Neural cell (in vitro differentiated cells): Measurements from ENCODE around the gene PRKG1. TPM values are rescaled to one million over a fixed set of nuclear protein-coding genes. Genes with fewer than 3 reads are reported as not detected.

ENCODE experiments used
- H2AFZ ChIP-seq: fragments of 200-600, 300-800 bp; sonication (generic), shearing (Covaris generic); 2 replicates; pipeline ENCODE4 v1.6.0; 2014; ENCODE audit warnings: low read depth, mild to moderate bottlenecking, antibody characterized with exemption, low read length, moderate library complexity
- H3F3A ChIP-seq: fragments of 200-600 bp; shearing (Covaris generic); 2 replicates; pipeline ENCODE4 v1.6.1; 2016; ENCODE audit warnings: mild to moderate bottlenecking, moderate library complexity, mixed read lengths, antibody characterized with exemption, low read length; ENCODE audit not compliant: insufficient read depth, poor library complexity, severe bottlenecking
- H3K27ac ChIP-seq: fragments of 200-600, 300-800 bp; sonication (generic), shearing (Covaris generic); 2 replicates; pipeline ENCODE4 v1.5.1; 2014; ENCODE audit warnings: mild to moderate bottlenecking, low read length, moderate library complexity
- H3K27me3 ChIP-seq: fragments of 300-800, 200-600 bp; sonication (generic), shearing (Covaris generic); 2 replicates; pipeline ENCODE4 v1.6.0; 2014; ENCODE audit warnings: mild to moderate bottlenecking, low read depth, low read length, moderate library complexity; ENCODE audit not compliant: insufficient read depth
- H3K36me3 ChIP-seq: fragments of 300-800, 200-600 bp; sonication (generic), shearing (Covaris generic); 2 replicates; pipeline ENCODE4 v1.5.1; 2014; ENCODE audit warnings: mild to moderate bottlenecking, antibody characterized with exemption, low read length, moderate library complexity; ENCODE audit not compliant: insufficient read depth
- H3K4me2 ChIP-seq: fragments of 300-800, 200-600 bp; sonication (generic), shearing (Covaris generic); 2 replicates; pipeline ENCODE4 v1.6.0; 2014; ENCODE audit warnings: mild to moderate bottlenecking, low read length
- H3K4me3 ChIP-seq: fragments of 300-800, 200-600 bp; sonication (generic), shearing (Covaris generic); 2 replicates; pipeline ENCODE4 v1.5.1; 2014; ENCODE audit warnings: mild to moderate bottlenecking, low read length, moderate library complexity
- H3K79me2 ChIP-seq: fragments of 200-600 bp; shearing (Covaris generic); replicated peaks from 2 replicates; pipeline ENCODE4 v1.6.0; 2014; ENCODE audit warnings: mild to moderate bottlenecking, low read length, moderate library complexity; ENCODE audit not compliant: insufficient read depth
- H3K9ac ChIP-seq: fragments of 300-800, 200-600 bp; sonication (generic), shearing (Covaris generic); 2 replicates; pipeline ENCODE4 v1.6.1; 2016; ENCODE audit warnings: mild to moderate bottlenecking, low read length, mixed read lengths
- H3K9me2 ChIP-seq: fragments of 200-600 bp; shearing (Covaris generic); 2 replicates; pipeline ENCODE4 v1.6.1; 2016; ENCODE audit warnings: mild to moderate bottlenecking, low read length, mixed read lengths; ENCODE audit not compliant: insufficient read depth
- H3K9me3 ChIP-seq: fragments of 200-600, 300-800 bp; sonication (generic), shearing (Covaris generic); 2 replicates; pipeline ENCODE4 v1.6.1; 2016; ENCODE audit warnings: mild to moderate bottlenecking, mixed run types, low read length, moderate library complexity, mixed read lengths
- H4K20me1 ChIP-seq: fragments of 200-600 bp; shearing (Covaris generic); 2 replicates; pipeline ENCODE4 v1.6.1; 2016; ENCODE audit warnings: mild to moderate bottlenecking, mixed run types; ENCODE audit not compliant: insufficient read depth
- EP300 ChIP-seq: fragments of 450-650 bp; conservative IDR thresholded peaks from 2 replicates; pipeline ENCODE4 v1.6.1; 2014; ENCODE audit warnings: antibody characterized with exemption, mild to moderate bottlenecking, moderate library complexity; ENCODE audit not compliant: poor library complexity, severe bottlenecking
- EZH2 ChIP-seq: fragments of 200-600, 300-800 bp; shearing (Covaris generic), sonication (generic); IDR thresholded peaks from 2 replicates; pipeline ENCODE4 v1.6.1; 2014; ENCODE audit warnings: antibody characterized with exemption, low read length, borderline replicate concordance, mild to moderate bottlenecking; ENCODE audit not compliant: insufficient read depth, poor library complexity, severe bottlenecking
- MXI1 ChIP-seq: fragments of 450-650 bp; conservative IDR thresholded peaks from 2 replicates; pipeline ENCODE4 v1.6.1; 2014; ENCODE audit warnings: antibody characterized with exemption, mild to moderate bottlenecking; ENCODE audit not compliant: poor library complexity, severe bottlenecking
- POLR2AphosphoS5 ChIP-seq: IDR thresholded peaks from 2 replicates; pipeline ENCODE4 v1.6.1; 2012
- RAD21 ChIP-seq: fragments of 450-650 bp; conservative IDR thresholded peaks from 2 replicates; pipeline ENCODE4 v1.6.1; 2014; ENCODE audit warnings: antibody characterized with exemption, mild to moderate bottlenecking, moderate library complexity
- SMC3 ChIP-seq: fragments of 450-650 bp; conservative IDR thresholded peaks from 2 replicates; pipeline ENCODE4 v1.6.1; 2014; ENCODE audit warnings: antibody characterized with exemption, mild to moderate bottlenecking, moderate library complexity; ENCODE audit not compliant: poor library complexity
- TAF1 ChIP-seq: IDR thresholded peaks from 2 replicates; pipeline ENCODE4 v1.6.1; 2012; ENCODE audit warnings: low read depth
- polyA plus RNA-seq: library from polyadenylated mRNA; depleted of rRNA; stranded (reverse); fragments of >200 nt; gene quantifications from 2 replicates; pipeline ENCODE4 v1.2.3, GENCODE V29; 2014
- TF ChIP-seq, protein P1 (sequence below): IDR thresholded peaks from 2 replicates; pipeline ENCODE4 v1.6.1; 2012; ENCODE audit warnings: borderline replicate concordance
- TF ChIP-seq, protein P2 (sequence below): fragments of 450-650 bp; IDR thresholded peaks from 2 replicates; pipeline ENCODE4 v1.5.1; 2014; ENCODE audit warnings: antibody characterized with exemption, mild to moderate bottlenecking, moderate library complexity; ENCODE audit not compliant: poor library complexity, severe bottlenecking

Gene PRKG1
- polyA plus RNA-seq, 1 donor from 2014 or later, result 2.2 TPM

- Histone ChIP-seq H3K36me3 (no peaks in the 10 kb centered on the region), H3K9me3 (no peaks in the 10 kb centered on the region), H3K79me2 (no peaks in the 10 kb centered on the region), H4K20me1 (no peaks in the 10 kb centered on the region), H3K4me3 (no peak overlapping the region), H3F3A (no peaks in the 10 kb centered on the region), H3K4me2 (no peak overlapping the region), H2AFZ (no peak overlapping the region), H3K27ac (no peak overlapping the region), H3K9me2 (no peaks in the 10 kb centered on the region), H3K9ac (no peak overlapping the region), H3K27me3 (no peaks in the 10 kb centered on the region)
- no peak for TF ChIP-seq SMC3
- TF ChIP-seq, protein P1, sequence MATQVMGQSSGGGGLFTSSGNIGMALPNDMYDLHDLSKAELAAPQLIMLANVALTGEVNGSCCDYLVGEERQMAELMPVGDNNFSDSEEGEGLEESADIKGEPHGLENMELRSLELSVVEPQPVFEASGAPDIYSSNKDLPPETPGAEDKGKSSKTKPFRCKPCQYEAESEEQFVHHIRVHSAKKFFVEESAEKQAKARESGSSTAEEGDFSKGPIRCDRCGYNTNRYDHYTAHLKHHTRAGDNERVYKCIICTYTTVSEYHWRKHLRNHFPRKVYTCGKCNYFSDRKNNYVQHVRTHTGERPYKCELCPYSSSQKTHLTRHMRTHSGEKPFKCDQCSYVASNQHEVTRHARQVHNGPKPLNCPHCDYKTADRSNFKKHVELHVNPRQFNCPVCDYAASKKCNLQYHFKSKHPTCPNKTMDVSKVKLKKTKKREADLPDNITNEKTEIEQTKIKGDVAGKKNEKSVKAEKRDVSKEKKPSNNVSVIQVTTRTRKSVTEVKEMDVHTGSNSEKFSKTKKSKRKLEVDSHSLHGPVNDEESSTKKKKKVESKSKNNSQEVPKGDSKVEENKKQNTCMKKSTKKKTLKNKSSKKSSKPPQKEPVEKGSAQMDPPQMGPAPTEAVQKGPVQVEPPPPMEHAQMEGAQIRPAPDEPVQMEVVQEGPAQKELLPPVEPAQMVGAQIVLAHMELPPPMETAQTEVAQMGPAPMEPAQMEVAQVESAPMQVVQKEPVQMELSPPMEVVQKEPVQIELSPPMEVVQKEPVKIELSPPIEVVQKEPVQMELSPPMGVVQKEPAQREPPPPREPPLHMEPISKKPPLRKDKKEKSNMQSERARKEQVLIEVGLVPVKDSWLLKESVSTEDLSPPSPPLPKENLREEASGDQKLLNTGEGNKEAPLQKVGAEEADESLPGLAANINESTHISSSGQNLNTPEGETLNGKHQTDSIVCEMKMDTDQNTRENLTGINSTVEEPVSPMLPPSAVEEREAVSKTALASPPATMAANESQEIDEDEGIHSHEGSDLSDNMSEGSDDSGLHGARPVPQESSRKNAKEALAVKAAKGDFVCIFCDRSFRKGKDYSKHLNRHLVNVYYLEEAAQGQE, result no peak
Observed at GRCh38 chr10:51643734-51644133, 569.4 kb downstream of the PRKG1 start.

DNA sequence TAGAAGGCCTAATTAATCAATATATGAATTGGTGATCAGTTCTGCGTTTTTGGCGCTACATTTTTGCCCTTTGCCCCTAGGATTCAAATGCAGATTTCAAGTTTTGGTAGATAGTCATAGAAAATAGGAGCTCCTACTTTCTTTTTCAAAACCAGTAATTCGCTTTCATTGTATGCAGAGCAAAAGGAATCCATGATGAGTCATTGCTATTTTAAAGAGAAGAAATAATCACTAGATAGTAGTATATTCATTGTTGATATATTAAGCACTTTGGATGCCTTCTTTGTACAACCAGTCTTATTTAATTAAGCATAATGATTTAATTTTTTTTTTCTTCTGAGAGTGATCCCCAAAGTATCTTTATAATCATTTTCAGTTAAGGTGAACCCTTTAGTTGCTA lies 574.8 kb downstream of the PRKG1 start:
- Histone ChIP-seq H3K4me2 (no peak overlapping the region), H3K4me3 (no peak overlapping the region), H2AFZ (no peak overlapping the region), H3K79me2 (no peaks in the 10 kb centered on the region), H3F3A (no peaks in the 10 kb centered on the region), H3K9me3 (no peaks in the 10 kb centered on the region), H4K20me1 (no peaks in the 10 kb centered on the region), H3K9me2 (no peaks in the 10 kb centered on the region), H3K27ac (no peak overlapping the region), H3K9ac (no peak overlapping the region), H3K27me3 (no peaks in the 10 kb centered on the region), H3K36me3 (no peaks in the 10 kb centered on the region)
- TF ChIP-seq, protein P1, result no peak
- TF ChIP-seq RAD21 (no peak), MXI1 (no peak), EZH2 (no peak), EP300 (no peak), SMC3 (no peak), POLR2AphosphoS5 (no peak), TAF1 (no peak)
- TF ChIP-seq, protein P2, sequence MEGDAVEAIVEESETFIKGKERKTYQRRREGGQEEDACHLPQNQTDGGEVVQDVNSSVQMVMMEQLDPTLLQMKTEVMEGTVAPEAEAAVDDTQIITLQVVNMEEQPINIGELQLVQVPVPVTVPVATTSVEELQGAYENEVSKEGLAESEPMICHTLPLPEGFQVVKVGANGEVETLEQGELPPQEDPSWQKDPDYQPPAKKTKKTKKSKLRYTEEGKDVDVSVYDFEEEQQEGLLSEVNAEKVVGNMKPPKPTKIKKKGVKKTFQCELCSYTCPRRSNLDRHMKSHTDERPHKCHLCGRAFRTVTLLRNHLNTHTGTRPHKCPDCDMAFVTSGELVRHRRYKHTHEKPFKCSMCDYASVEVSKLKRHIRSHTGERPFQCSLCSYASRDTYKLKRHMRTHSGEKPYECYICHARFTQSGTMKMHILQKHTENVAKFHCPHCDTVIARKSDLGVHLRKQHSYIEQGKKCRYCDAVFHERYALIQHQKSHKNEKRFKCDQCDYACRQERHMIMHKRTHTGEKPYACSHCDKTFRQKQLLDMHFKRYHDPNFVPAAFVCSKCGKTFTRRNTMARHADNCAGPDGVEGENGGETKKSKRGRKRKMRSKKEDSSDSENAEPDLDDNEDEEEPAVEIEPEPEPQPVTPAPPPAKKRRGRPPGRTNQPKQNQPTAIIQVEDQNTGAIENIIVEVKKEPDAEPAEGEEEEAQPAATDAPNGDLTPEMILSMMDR, result no peak
